ENCODE data around the gene SGTB.

The SGTB gene

GRCh38 chr5:65721720-65722574 is at the start of gene SGTB, which contains the start of gene NLN:
TSS of gene SGTB (minus strand) at chr5:65722109. CDS start at chr5:65720807, 1,302 bp downstream.
TSS of gene NLN (plus strand) at chr5:65722205. CDS start at chr5:65722374, 169 bp downstream.
- DNase-seq (ENCODE audit: low spot score), result peak; percentile 82

- DNase-seq (ENCODE audit: low spot score), result no peak
These were observed 49.4 kb upstream of the SGTB start for GRCh38 chr5:65771266-65771665.

- DNase-seq (ENCODE audit: low spot score), result peak; percentile 78
These were observed 47.6 kb upstream of the SGTB start for GRCh38 chr5:65769539-65769938.

GRCh38 chr5:65768723-65769346 is 46.9 kb upstream of the SGTB start:
- DNase-seq (ENCODE audit: low spot score), result no peak

- no peak for DNase-seq (ENCODE audit: low spot score)
These were observed 45.7 kb upstream of the SGTB start for GRCh38 chr5:65767565-65767964.

GRCh38 chr5:65766781-65767180 is 44.9 kb upstream of the SGTB start:
- DNase-seq (ENCODE audit: low spot score), result no peak

- no peak for DNase-seq (ENCODE audit: low spot score)
These were observed 44.3 kb upstream of the SGTB start for GRCh38 chr5:65766175-65766574.

GRCh38 chr5:65765582-65765981 is 43.7 kb upstream of the SGTB start:
- DNase-seq (ENCODE audit: low spot score), result no peak

- DNase-seq (ENCODE audit: low spot score), result no peak
These were observed 40.3 kb upstream of the SGTB start for GRCh38 chr5:65762234-65762633.

- DNase-seq (ENCODE audit: low spot score), result no peak
These were observed 38.8 kb upstream of the SGTB start for GRCh38 chr5:65760504-65761275.

- DNase-seq (ENCODE audit: low spot score), result no peak
These were observed 36.7 kb upstream of the SGTB start for GRCh38 chr5:65758546-65759144.

GRCh38 chr5:65753189-65753588 is 31.3 kb upstream of the SGTB start:
- DNase-seq (ENCODE audit: low spot score), result no peak

GRCh38 chr5:65750938-65751337 is 29.0 kb upstream of the SGTB start:
- no peak for DNase-seq (ENCODE audit: low spot score)

GRCh38 chr5:65749956-65750355 is 28.0 kb upstream of the SGTB start:
- DNase-seq (ENCODE audit: low spot score), result no peak

- DNase-seq (ENCODE audit: low spot score), result no peak
These were observed 27.4 kb upstream of the SGTB start for GRCh38 chr5:65749221-65749844.

- peak; percentile 89 for DNase-seq (ENCODE audit: low spot score)
These were observed 20.8 kb upstream of the SGTB start for GRCh38 chr5:65742565-65743231.

GRCh38 chr5:65739162-65739561 is 17.3 kb upstream of the SGTB start:
- DNase-seq (ENCODE audit: low spot score), result no peak

- DNase-seq (ENCODE audit: low spot score), result no peak
These were observed 16.4 kb upstream of the SGTB start for GRCh38 chr5:65738305-65738704.

- DNase-seq (ENCODE audit: low spot score), result no peak
These were observed 15.9 kb upstream of the SGTB start for GRCh38 chr5:65737842-65738241.

GRCh38 chr5:65736011-65736410 is 14.1 kb upstream of the SGTB start:
- no peak for DNase-seq (ENCODE audit: low spot score)

GRCh38 chr5:65734921-65735320 is 13.0 kb upstream of the SGTB start:
- DNase-seq (ENCODE audit: low spot score), result no peak
